HepG2 (cell line): ENCODE measurements around the gene ZFAND3. TPM values are rescaled to one million over a fixed set of nuclear protein-coding genes. Genes with fewer than 3 reads are reported as not detected.

Source experiments
- DMTF1 ChIP-seq: sonication (generic); formaldehyde crosslinking; IDR thresholded peaks from 2 replicates; pipeline ENCODE4 v1.4.0; 2020; ENCODE audit warnings: mild to moderate bottlenecking, missing genetic modification reagents
- DNMT1 ChIP-seq: sonication (generic); formaldehyde crosslinking; IDR thresholded peaks from 2 replicates; pipeline ENCODE4 v1.5.1; 2020; ENCODE audit warnings: mild to moderate bottlenecking, missing genetic modification reagents
- E2F1 ChIP-seq: sonication (generic); formaldehyde crosslinking; IDR thresholded peaks from 2 replicates; pipeline ENCODE4 v1.5.0; 2020; ENCODE audit warnings: missing genetic modification reagents
- FOXC1 ChIP-seq: sonication (generic); formaldehyde crosslinking; IDR thresholded peaks from 2 replicates; pipeline ENCODE4 v1.8.0; 2022; ENCODE audit warnings: mild to moderate bottlenecking, missing genetic modification reagents, borderline replicate concordance
- GPN1 ChIP-seq: sonication (generic); formaldehyde crosslinking; IDR thresholded peaks from 2 replicates; pipeline ENCODE4 v1.5.1; 2020; ENCODE audit warnings: missing genetic modification reagents, borderline replicate concordance
- KLF11 ChIP-seq: IDR thresholded peaks from 2 replicates; pipeline ENCODE4 v1.6.1; 2016; ENCODE audit warnings: missing compliant biosample characterization
- PRDM15 ChIP-seq: sonication (generic); formaldehyde crosslinking; IDR thresholded peaks from 2 replicates; pipeline ENCODE4 v1.4.0; 2020; ENCODE audit warnings: missing genetic modification reagents
- SIN3B ChIP-seq: fragments of 150-350 bp; IDR thresholded peaks from 2 replicates; pipeline ENCODE4 v1.6.1; 2014; ENCODE audit warnings: low read length
- SMYD3 ChIP-seq: sonication (generic); formaldehyde crosslinking; IDR thresholded peaks from 2 replicates; pipeline ENCODE4 v1.8.1; 2023; ENCODE audit warnings: mild to moderate bottlenecking, missing genetic modification reagents
- SNRNP70 ChIP-seq: fragments of 200-400 bp; formaldehyde crosslinking; IDR thresholded peaks from 2 replicates; pipeline ENCODE4 v1.6.1; 2017; ENCODE audit warnings: mild to moderate bottlenecking, low read depth, low read length, moderate library complexity
- SP1 ChIP-seq, 2 experiments: fragments of 450-650 bp in 1 of 2; sonication (generic) in 1 of 2; formaldehyde crosslinking in 1 of 2; IDR thresholded peaks; 2 replicates each; pipeline versions ENCODE4 v1.4.0 to v1.6.1; 2016 to 2020; ENCODE audit warnings: missing genetic modification reagents in 1 of 2
- SSRP1 ChIP-seq: IDR thresholded peaks from 2 replicates; pipeline ENCODE4 v1.6.1; 2016; ENCODE audit warnings: control low read depth
- ZFX ChIP-seq: sonication (generic); formaldehyde crosslinking; IDR thresholded peaks from 2 replicates; pipeline ENCODE4 v1.4.0; 2020; ENCODE audit warnings: mild to moderate bottlenecking, low read depth, missing genetic modification reagents, moderate library complexity
- ZNF142 ChIP-seq: sonication (generic); formaldehyde crosslinking; IDR thresholded peaks from 2 replicates; pipeline ENCODE4 v1.4.0; 2020; ENCODE audit warnings: missing genetic modification reagents
- ZSCAN21 ChIP-seq: sonication (generic); formaldehyde crosslinking; IDR thresholded peaks from 2 replicates; pipeline ENCODE4 v1.8.0; 2022; ENCODE audit warnings: mild to moderate bottlenecking, missing genetic modification reagents, moderate library complexity, borderline replicate concordance
- polyA plus RNA-seq, 8 experiments: library from polyadenylated mRNA; depleted of rRNA in 3 of 8; stranded (reverse) in 7 of 8; unstranded in 1 of 8; fragments of >200 nt; fragmentation: Illumina TruSeq in 4 of 8; extraction: Trizol in 4 of 8; gene quantifications; 2 replicates each; pipeline versions ENCODE4 v1.2.1 to v1.2.3, GENCODE V29; 2011 to 2016; ENCODE audit warnings: low read depth in 4 of 8, missing spikeins in 1 of 8, mixed read lengths in 1 of 8; ENCODE audit not compliant: insufficient read depth in 1 of 8
- total RNA-seq, 5 experiments: library from RNA; depleted of rRNA; stranded (reverse); fragments of >200 nt; fragmentation: Illumina TruSeq; extraction: Trizol; gene quantifications; 2 replicates each; pipeline ENCODE4 v1.2.3, GENCODE V29; 2016; ENCODE audit warnings: low read depth in 1 of 5

ZFAND3 gene
- total and polyA plus RNA-seq, 2 of the 13 experiments (the other 11 are each of a cell fraction or from before 2014, with no cell fraction given), result 16.4 to 17.1 TPM

DNA sequence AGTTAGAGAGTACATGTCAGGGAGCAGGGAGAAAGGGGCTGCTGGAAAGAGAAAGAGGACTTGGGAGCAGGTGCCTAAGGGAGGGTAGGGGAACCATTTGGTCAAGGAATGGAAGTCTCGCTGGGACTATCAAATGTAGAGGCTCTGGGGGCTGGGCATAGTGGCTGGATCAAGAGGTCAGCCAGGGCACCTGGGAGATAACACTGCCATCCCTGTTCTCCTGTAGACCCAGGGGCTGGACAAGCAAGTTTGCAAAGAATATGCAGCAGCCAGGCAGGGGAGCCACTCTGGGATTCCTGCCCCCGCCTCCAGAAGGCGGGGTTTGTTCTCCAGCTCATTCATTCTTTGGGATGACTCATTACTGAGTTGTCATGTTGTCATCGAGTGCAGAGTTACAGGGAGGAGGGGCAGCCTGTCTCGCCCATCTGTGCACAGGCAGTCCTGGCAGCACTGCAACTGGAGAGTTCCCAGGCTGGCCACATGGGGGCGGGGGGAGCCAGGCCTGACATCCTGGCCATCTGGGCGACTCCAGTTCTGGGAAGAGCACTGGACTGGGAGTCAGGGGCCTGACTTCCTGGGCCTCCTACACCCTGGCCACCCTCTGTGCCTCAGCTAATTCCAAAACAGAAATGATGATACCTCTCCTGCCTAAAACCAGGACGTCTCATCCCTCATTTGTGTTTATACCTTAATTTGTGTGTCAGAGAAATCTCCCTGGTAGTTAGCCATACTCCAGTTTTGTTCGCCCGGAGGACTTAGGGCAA lies 28.2 kb upstream of the ZFAND3 start (continued):
- no peak for TF ChIP-seq GPN1
- TF ChIP-seq SNRNP70, result no peak
- TF ChIP-seq ZFX (CRISPR knock-in tag), result peak; percentile 44; the same call in 1 of the 2 replicates
- TF ChIP-seq DMTF1, result no peak
- peak; percentile 48; the same call in 1 of the 2 replicates for TF ChIP-seq SIN3B
- TF ChIP-seq SMYD3 (CRISPR knock-in tag), result no peak
- no peak for TF ChIP-seq E2F1 (CRISPR knock-in tag)
- TF ChIP-seq PRDM15 (CRISPR knock-in tag), result no peak
- TF ChIP-seq SP1 (IDR thresholded peaks at IDR 0.05), result no peak
- peak; percentile 38; the same call in 1 of the 2 replicates for TF ChIP-seq SP1 (CRISPR knock-in tag; IDR thresholded peaks at IDR 0.05)
- peak; percentile 71 for TF ChIP-seq ZNF142 (CRISPR knock-in tag)
- TF ChIP-seq SSRP1, result no peak
- TF ChIP-seq DNMT1 (CRISPR knock-in tag), result peak; percentile 71; the same call in 1 of the 2 replicates
- TF ChIP-seq ZSCAN21 (CRISPR knock-in tag), result peak; percentile 86; the same call in 1 of the 2 replicates
- peak; percentile 80; the same call in 1 of the 2 replicates for TF ChIP-seq FOXC1 (CRISPR knock-in tag)
- peak; percentile 67; the same call in 1 of the 2 replicates for TF ChIP-seq KLF11 (CRISPR knock-in tag)
